Keratinocyte (primary cell): ENCODE measurements around the gene GCHFR. TPM values are rescaled to one million over a fixed set of nuclear protein-coding genes. Genes with fewer than 3 reads are reported as not detected.

Experiments used
- DNase-seq: peaks from one replicate; pipeline ENCODE4 v3.0.0-alpha.2; 2011; ENCODE audit warnings: low read depth, missing footprints, low spot score
- FAIRE-seq: peaks from 2 replicates; lab custom pipeline; 2011; peaks lifted over from hg19 to GRCh38; lab: Jason Lieb, UNC
- H2AFZ ChIP-seq: 2 replicates; pipeline ENCODE4 v1.6.0; 2012; ENCODE audit warnings: low read length, control low read depth, inconsistent platforms; ENCODE audit not compliant: control insufficient read depth
- H3K27ac ChIP-seq: 2 replicates; pipeline ENCODE4 v1.5.1; 2011; ENCODE audit warnings: low read length; ENCODE audit not compliant: control insufficient read depth, insufficient read depth
- H3K27me3 ChIP-seq: 3 replicates; pipeline ENCODE4 v1.6.0; 2011; ENCODE audit warnings: low read length; ENCODE audit not compliant: control insufficient read depth, insufficient read depth; ENCODE audit errors: extremely low read depth
- H3K36me3 ChIP-seq, 2 experiments: 2 replicates in 1 of 2; 3 replicates in 1 of 2; pipeline ENCODE4 v1.5.1; 2011; ENCODE audit warnings: low read length in 2 of 2, mild to moderate bottlenecking in 1 of 2; ENCODE audit not compliant: control insufficient read depth in 2 of 2, insufficient read depth in 2 of 2; ENCODE audit errors: extremely low read depth in 1 of 2
- H3K4me1 ChIP-seq: 3 replicates; pipeline ENCODE4 v1.5.1; 2011; ENCODE audit warnings: low read length; ENCODE audit not compliant: control insufficient read depth, insufficient read depth; ENCODE audit errors: extremely low read depth
- H3K4me2 ChIP-seq: 3 replicates; pipeline ENCODE4 v1.6.0; 2011; ENCODE audit warnings: low read depth, low read length; ENCODE audit not compliant: control insufficient read depth, insufficient read depth; ENCODE audit errors: extremely low read depth
- H3K4me3 ChIP-seq, 3 experiments: fragments of 200-600 bp in 1 of 3; sonication (generic) in 1 of 3; 2 replicates in 2 of 3; 3 replicates in 1 of 3; pipeline ENCODE4 v1.5.1; 2011 to 2016; ENCODE audit warnings: low read length in 3 of 3, mild to moderate bottlenecking in 3 of 3, control low read depth in 2 of 3, inconsistent platforms in 1 of 3, low read depth in 1 of 3, mixed read lengths in 1 of 3, mixed run types in 1 of 3, moderate library complexity in 1 of 3; ENCODE audit not compliant: control insufficient read depth in 2 of 3, insufficient read depth in 2 of 3; ENCODE audit errors: extremely low read depth in 1 of 3
- H3K79me2 ChIP-seq: 2 replicates; pipeline ENCODE4 v1.6.0; 2012; ENCODE audit warnings: low read length; ENCODE audit not compliant: control insufficient read depth, insufficient read depth
- H3K9ac ChIP-seq: 3 replicates; pipeline ENCODE4 v1.6.0; 2011; ENCODE audit warnings: low read length; ENCODE audit not compliant: control insufficient read depth, insufficient read depth; ENCODE audit errors: extremely low read depth
- H3K9me1 ChIP-seq: 3 replicates; pipeline ENCODE4 v1.6.0; 2011; ENCODE audit warnings: low read length; ENCODE audit not compliant: control insufficient read depth, insufficient read depth; ENCODE audit errors: extremely low read depth
- H3K9me3 ChIP-seq: 2 replicates; pipeline ENCODE4 v1.5.1; 2012; ENCODE audit warnings: low read depth, low read length; ENCODE audit not compliant: control insufficient read depth
- H4K20me1 ChIP-seq: 3 replicates; pipeline ENCODE4 v1.6.0; 2011; ENCODE audit warnings: low read length; ENCODE audit not compliant: control insufficient read depth, insufficient read depth; ENCODE audit errors: extremely low read depth
- CTCF ChIP-seq, 3 experiments: IDR thresholded peaks in 1 of 3; conservative IDR thresholded peaks in 1 of 3; optimal IDR thresholded peaks in 1 of 3; 2 replicates in 2 of 3; 3 replicates in 1 of 3; pipeline versions ENCODE3 to v1.5.1; 2011; ENCODE audit warnings: low read length in 3 of 3, mild to moderate bottlenecking in 3 of 3, moderate library complexity in 2 of 3, control low read depth in 1 of 3, inconsistent platforms in 1 of 3; ENCODE audit not compliant: insufficient read depth in 2 of 3; ENCODE audit errors: extremely low read depth in 1 of 3
- EZH2 ChIP-seq: IDR thresholded peaks from one replicate; pipeline ENCODE4 v1.6.1; 2012; ENCODE audit warnings: inconsistent platforms, mild to moderate bottlenecking, low read length, moderate library complexity
- dilution Hi-C: fragments of 300-500 bp; cut with MboI; formaldehyde crosslinking; loops from one replicate; pipeline ENCODE4 v1.7.0; 2020; ENCODE audit warnings: low sequenced_read_pairs; ENCODE audit not compliant: extremely low pct_ligation_motif_present
- polyA plus RNA-seq, 5 experiments: library from polyadenylated mRNA; depleted of rRNA in 3 of 5; stranded (reverse) in 3 of 5; stranded (forward) in 1 of 5; unstranded in 1 of 5; fragments of >200 nt; gene quantifications; 1 replicate in 1 of 5; 2 replicates in 3 of 5; 3 replicates in 1 of 5; pipeline versions ENCODE4 v1.2.1 to v1.2.3, GENCODE V29; 2011 to 2012; ENCODE audit warnings: missing spikeins in 2 of 5, low read depth in 1 of 5, low replicate concordance in 1 of 5

GCHFR gene
- polyA plus RNA-seq, 1 donor (not counting 4 experiments of a cell fraction or from before 2014, with no cell fraction given) = 2.7 TPM

DNA sequence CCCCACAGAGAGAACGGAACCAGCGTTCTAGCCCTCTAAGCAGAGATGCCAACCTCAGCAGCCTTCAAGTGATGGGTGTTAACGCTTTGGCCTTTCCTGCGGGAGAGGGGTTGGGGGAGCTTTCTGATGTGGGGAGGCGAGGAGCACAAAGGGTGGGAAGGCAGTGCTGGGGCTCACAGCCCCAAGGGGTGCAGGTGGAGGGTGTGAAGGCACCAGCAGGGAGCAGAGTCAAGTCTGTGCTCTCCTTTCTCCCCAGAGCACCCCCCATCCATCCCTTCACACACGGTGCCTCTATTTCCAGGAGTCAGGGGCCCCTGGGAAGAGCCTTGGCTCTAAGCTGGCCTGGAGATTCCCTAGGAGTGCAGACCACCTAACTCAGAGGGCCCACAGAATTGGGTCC lies 10.0 kb downstream of the GCHFR start:
- Histone ChIP-seq H2AFZ (no peak overlapping the region), H4K20me1 (no peaks in the 10 kb centered on the region), H3K4me3 (no peak overlapping the region), H3K9ac (no peak overlapping the region), H3K79me2 (no peaks in the 10 kb centered on the region), H3K27me3 (no peaks in the 10 kb centered on the region), H3K27ac (no peak overlapping the region), H3K9me1 (no peaks in the 10 kb centered on the region), H3K4me1 (peaks cover 30% of the 10 kb centered on the region), H3K9me3 (no peaks in the 10 kb centered on the region), H3K36me3 (peaks cover 32 to 33% of the 10 kb centered on the region in 2 experiments), H3K4me2 (no peak overlapping the region)
- FAIRE-seq (no peak), DNase-seq (no peak)
- dilution Hi-C loops = no loop called here
- no peak for TF ChIP-seq EZH2
- no peak for TF ChIP-seq CTCF (optimal IDR thresholded peaks at IDR 0.05 in 1 of 3, IDR thresholded peaks at IDR 0.05 in 1 of 3, conservative IDR thresholded peaks at IDR 0.05 in 1 of 3; ENCODE audit: extremely low read depth in 1 of 3, insufficient read depth in 2 of 3, low read length in 3 of 3)

DNA sequence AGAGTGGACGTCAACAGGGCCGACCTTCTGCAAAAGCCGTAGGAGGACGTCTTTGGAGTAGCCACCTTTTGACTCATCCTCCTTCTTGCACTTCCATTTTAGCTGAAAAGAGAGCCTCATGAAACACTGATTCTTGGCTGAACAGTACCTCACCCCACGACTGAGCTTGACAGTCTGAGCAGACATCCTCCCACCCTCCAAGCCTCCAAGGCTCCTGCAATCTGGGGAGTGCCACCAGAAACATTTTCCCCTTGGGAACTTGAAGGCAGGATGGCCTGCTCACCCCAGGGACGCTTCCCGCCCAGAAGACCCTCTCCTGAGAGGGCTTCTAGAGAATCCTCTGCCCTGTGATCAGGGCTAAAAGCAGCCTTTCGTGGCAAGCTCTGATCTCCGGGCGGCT lies 11.1 kb downstream of the GCHFR start:
- Histone ChIP-seq H3K9me1 (no peaks in the 10 kb centered on the region), H3K36me3 (peaks cover 36 to 44% of the 10 kb centered on the region in 2 experiments), H3K27ac (no peak overlapping the region), H3K4me2 (no peak overlapping the region), H3K27me3 (no peaks in the 10 kb centered on the region), H2AFZ (no peak overlapping the region), H3K4me1 (peaks cover 18% of the 10 kb centered on the region), H4K20me1 (no peaks in the 10 kb centered on the region), H3K9me3 (no peaks in the 10 kb centered on the region), H3K4me3 (no peak overlapping the region), H3K79me2 (no peaks in the 10 kb centered on the region), H3K9ac (no peak overlapping the region)
- dilution Hi-C loops = no loop called here
- FAIRE-seq (no peak), DNase-seq (no peak)
- TF ChIP-seq CTCF (optimal IDR thresholded peaks at IDR 0.05 in 1 of 3, IDR thresholded peaks at IDR 0.05 in 1 of 3, conservative IDR thresholded peaks at IDR 0.05 in 1 of 3; ENCODE audit: extremely low read depth in 1 of 3, insufficient read depth in 2 of 3, low read length in 3 of 3) = no peak
- TF ChIP-seq EZH2 = no peak
